HFF-Myc (cell line): ENCODE results near the gene TMEM217.

Experiments
- DNase-seq: peaks from one replicate; pipeline ENCODE4 v3.0.0-alpha.2; 2011; ENCODE audit warnings: low read depth; ENCODE audit errors: extremely low read depth
- H3K4me3 ChIP-seq: replicated peaks from 2 replicates; pipeline ENCODE4 v1.5.1; 2011; ENCODE audit warnings: low read depth, mild to moderate bottlenecking, control low read depth, low read length
- CTCF ChIP-seq: IDR thresholded peaks from 2 replicates; pipeline ENCODE4 v1.5.1; 2012; ENCODE audit warnings: mild to moderate bottlenecking, low read depth, low read length, control low read depth; ENCODE audit errors: missing control alignments

Gene TMEM217

GRCh38 chr6:37280162-37280887, 22.4 kb upstream of the TMEM217 start:
- no peak overlapping the region for H3K4me3 ChIP-seq
- no peak for TF ChIP-seq CTCF
- DNase-seq = no peak

GRCh38 chr6:37279366-37280134, 21.6 kb upstream of the TMEM217 start:
- TF ChIP-seq CTCF = no peak
- no peak overlapping the region for H3K4me3 ChIP-seq
- DNase-seq = no peak

GRCh38 chr6:37277001-37277409, 19.1 kb upstream of the TMEM217 start:
- TF ChIP-seq CTCF = no peak
- no peak for DNase-seq
- H3K4me3 ChIP-seq = no peak overlapping the region

GRCh38 chr6:37275350-37275749, 17.4 kb upstream of the TMEM217 start:
- TF ChIP-seq CTCF = no peak
- H3K4me3 ChIP-seq = no peak overlapping the region
- DNase-seq = no peak

- TF ChIP-seq CTCF = no peak
- no peak overlapping the region for H3K4me3 ChIP-seq
- no peak for DNase-seq
Observed at GRCh38 chr6:37273690-37274089, 15.7 kb upstream of the TMEM217 start.

- no peak for TF ChIP-seq CTCF
- H3K4me3 ChIP-seq = no peak overlapping the region
- DNase-seq = no peak
Observed at GRCh38 chr6:37272834-37273566, 15.1 kb upstream of the TMEM217 start.
